ENCODE measurements around the gene TSHZ2.

Gene TSHZ2

GRCh38 chr20:53104884-53105283 lies 132.7 kb downstream of the TSHZ2 start:
- TF ChIP-seq CTCF (IDR thresholded peaks at IDR 0.05; ENCODE audit: low read depth, low read length), result no peak
- DNase-seq (ENCODE audit: extremely low read depth, low read depth), result no peak

- TF ChIP-seq CTCF (IDR thresholded peaks at IDR 0.05; ENCODE audit: low read depth, low read length), result no peak
Measured at GRCh38 chr20:53116733-53117132, 144.6 kb downstream of the TSHZ2 start.

GRCh38 chr20:53122853-53123252 lies 150.7 kb downstream of the TSHZ2 start:
- TF ChIP-seq CTCF (IDR thresholded peaks at IDR 0.05; ENCODE audit: low read depth, low read length), result no peak
- DNase-seq (ENCODE audit: extremely low read depth, low read depth), result no peak

More at GRCh38 chr20:53116733-53117132, 144.6 kb downstream of the TSHZ2 start:
- no peak for DNase-seq (ENCODE audit: extremely low read depth, low read depth)

GRCh38 chr20:53124075-53124551 lies 152.0 kb downstream of the TSHZ2 start:
- no peak for DNase-seq (ENCODE audit: extremely low read depth, low read depth)
- no peak for TF ChIP-seq CTCF (IDR thresholded peaks at IDR 0.05; ENCODE audit: low read depth, low read length)

GRCh38 chr20:53124803-53125202 lies 152.6 kb downstream of the TSHZ2 start:
- TF ChIP-seq CTCF (IDR thresholded peaks at IDR 0.05; ENCODE audit: low read depth, low read length), result no peak
- DNase-seq (ENCODE audit: extremely low read depth, low read depth), result no peak

- DNase-seq (ENCODE audit: extremely low read depth, low read depth), result no peak
- no peak for TF ChIP-seq CTCF (IDR thresholded peaks at IDR 0.05; ENCODE audit: low read depth, low read length)
Measured at GRCh38 chr20:53126185-53126584, 154.0 kb downstream of the TSHZ2 start.

GRCh38 chr20:53127027-53127426 lies 154.9 kb downstream of the TSHZ2 start:
- TF ChIP-seq CTCF (IDR thresholded peaks at IDR 0.05; ENCODE audit: low read depth, low read length), result no peak
- no peak for DNase-seq (ENCODE audit: extremely low read depth, low read depth)
